ENCODE results near the gene XIRP1.

XIRP1 gene

DNA sequence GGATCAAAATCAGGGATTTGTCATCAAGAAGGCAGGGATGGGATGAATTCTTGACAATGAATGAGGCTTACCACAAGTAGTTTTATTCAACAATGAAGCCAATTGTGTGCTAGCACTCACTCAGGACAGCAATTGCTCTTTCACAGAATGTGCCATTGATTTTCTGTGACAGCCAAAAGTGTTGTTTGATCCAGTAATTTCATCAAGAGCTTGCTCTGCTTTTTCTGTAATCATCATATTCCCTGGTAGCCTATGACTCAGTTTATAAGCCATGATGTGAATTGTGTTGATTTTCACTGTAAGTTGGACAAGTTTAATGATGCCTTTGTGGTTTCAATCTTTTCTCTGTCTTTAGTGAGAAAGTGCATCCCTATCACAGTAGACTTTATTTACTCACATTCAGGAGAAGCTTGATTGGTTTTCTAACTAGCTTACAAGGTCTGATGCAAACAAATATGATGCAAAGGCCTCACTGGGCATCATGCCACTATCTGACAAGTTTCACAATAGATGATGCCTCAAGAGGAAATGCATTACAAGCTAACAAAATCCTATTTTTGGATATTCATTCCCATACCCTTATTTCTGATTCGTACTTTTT lies 25.4 kb downstream of the XIRP1 start:
- peak; percentile 82 for DNase-seq (ENCODE audit: low spot score)

DNA sequence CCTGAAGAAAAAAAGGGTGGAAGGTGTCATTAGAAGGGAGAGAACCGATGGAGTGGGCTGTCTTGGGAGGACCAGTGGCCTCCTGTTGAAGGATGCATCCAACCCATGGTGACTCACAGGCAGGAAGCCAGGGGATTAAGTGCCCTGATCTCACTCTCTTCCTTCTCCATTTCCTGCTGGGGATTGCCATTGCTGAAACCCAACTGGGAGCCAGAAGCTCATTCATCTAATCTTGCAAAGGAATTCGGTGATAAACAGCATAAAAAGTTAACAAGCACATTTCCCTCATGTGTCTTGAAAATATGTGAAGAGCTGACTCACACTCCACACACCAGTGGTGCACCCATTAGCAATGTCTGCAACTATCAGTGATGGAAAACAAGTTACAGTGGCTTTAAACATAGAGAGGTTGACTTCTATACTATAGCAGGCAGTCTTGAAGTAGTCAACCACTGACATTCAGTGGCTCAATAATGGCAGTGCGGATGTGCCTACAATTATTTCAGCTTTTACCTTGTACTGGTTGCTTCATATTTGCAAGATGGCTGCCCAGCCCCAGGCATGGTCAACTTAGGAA lies 26.2 kb downstream of the XIRP1 start:
- DNase-seq (ENCODE audit: low spot score), result peak; percentile 31

DNA sequence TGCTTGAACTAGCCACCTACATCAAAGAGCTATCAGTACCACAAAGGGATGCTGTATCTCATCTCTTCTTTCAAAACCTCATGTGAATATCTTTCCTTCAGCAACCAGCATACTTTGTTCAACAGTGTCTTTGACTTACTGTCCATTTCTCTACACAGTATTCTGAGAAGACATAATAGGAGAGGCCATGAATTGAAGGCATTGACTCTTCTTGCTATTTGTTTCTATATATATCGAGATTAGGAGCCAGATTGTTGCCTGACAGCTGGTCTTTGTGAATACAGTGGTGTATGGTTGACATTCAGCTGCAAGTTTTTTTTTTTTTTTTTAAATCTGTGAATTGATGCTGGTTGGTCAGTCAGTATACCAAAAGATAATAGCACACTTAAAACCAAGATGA lies 26.9 kb downstream of the XIRP1 start:
- peak; percentile 30 for DNase-seq (ENCODE audit: low spot score)

DNA sequence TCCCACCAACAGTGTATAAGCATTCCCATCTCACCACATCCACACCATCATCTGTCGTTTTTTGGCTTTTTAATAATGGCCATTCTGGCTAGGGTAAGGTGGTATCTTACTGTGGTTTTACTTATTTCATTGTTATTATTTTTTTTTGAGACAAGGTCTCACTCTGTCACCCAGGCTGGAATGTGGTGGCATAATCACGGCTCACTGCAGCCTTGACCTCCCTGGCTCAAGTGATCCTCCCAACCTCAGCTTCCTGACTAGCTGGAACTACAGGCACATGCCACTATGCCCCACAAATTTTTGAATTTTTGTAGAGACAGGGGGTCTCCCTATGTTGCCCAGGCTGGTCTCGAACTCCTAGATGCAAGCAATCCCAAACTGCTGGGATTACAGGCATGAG lies 28.0 kb downstream of the XIRP1 start:
- DNase-seq (ENCODE audit: low spot score), result no peak

DNA sequence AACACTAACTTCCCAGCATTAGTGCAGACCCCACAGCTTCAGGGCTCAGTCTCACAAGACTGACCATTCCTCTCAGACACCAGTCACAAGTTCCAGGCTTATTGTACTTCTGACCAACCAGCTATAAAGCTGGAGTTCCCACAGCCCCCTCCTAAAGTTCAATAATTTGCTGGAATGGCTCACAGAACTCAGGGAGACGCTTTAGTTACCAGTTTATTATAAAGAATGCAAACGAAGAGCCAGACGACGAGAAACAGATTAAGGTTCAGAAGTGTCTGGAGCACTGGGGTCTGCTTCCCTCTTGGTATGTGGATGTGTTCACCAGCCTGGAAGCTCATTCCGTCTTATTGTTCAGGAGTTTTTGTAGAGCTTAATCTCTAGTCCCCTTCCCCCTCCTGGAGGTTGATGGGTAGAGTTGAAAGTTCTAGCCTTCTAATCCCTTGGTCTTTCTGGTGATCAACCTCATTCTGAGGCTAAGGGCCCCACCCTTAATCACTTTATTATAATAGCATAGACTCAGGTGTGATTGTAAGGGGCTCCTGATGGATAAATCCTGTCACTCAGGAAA lies 34.2 kb downstream of the XIRP1 start:
- no peak for DNase-seq (ENCODE audit: low spot score)

DNA sequence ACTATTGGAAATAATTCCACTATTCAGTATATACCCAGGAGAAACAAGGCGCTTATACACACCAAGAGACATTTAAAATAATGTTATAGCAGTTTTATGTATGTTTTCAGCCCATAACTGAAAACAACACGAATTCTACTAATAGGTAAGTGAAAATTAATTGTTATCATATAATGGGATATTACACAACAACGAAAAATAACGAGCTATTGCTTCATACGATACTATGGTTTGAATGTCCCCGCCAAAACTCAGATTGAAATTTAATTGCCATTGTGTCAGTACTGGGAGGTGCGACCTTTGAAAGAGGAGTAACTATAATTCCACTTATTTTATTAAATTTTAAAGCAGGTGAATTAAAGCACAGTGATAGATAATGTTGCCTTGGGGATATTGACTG lies 35.0 kb downstream of the XIRP1 start:
- DNase-seq (ENCODE audit: low spot score), result no peak

DNA sequence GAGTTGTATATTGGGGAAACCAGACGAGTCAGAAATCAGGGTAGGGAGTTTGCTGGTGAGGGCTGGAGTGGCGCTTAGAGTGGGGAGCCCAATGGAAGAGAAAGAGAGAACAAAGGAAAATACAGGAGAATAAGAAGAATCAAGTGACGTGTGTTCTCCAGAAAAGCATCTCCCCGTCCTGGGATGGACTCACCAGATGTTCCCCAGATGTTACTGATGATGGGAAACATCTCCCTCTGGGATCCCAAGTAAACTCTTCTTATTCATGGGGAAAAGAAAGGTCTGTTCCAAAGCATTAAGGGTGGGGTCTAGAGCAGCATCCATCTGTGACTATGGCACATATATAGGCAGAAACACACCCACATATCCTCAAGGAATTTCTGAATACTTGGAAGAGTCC lies 36.0 kb downstream of the XIRP1 start:
- DNase-seq (ENCODE audit: low spot score), result no peak

DNA sequence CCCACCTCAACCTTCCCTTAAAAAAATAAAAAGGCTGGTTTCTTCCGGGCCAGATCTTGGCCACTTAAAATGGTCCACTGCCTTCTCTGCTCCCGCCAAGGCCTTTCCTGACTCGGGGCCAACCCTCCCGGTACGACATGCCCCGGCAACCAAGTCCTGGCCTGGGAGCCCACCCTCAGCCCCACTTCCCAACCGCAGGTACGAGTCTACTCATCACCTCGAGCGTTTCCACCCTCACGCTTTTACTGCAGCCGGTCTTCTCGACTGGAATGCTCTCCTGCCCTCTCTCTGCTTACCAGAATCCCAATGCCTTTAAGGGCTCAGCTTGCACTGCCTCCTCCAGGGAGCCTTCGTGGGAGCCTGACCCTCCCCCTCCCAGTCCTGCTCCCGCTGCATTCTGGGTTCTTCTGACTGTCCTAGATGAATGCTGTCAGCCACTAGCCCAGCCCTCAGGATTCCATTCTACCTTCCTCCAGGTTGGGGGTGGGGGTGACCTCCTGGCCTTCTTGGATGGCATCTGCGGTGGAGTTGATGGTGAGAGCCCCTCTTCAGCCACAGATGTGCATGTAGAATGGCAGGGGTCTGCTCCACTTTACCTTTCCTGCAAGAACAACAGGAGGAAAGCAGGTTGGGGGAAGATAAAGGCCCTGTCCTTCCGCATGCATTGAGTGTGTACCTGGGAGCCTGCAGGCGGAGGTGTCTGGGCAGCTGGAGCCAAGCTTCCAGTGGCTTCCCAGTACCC lies 37.9 kb downstream of the XIRP1 start:
- DNase-seq (ENCODE audit: low spot score), result no peak

DNA sequence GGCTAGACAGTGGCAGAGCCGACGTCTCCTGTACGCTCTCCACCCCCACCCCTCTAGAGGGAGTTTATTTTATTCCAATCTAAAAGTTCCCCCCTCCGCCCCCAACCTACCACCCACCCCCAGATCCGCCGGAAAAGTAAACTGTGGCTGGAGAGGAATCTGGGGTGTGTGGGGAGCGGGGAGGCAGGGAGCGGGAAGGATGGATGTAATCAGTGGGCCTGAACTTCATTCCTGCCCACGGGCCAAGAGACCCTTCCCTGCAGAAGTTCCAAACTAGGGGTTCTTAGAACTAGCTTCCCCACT lies 38.5 kb downstream of the XIRP1 start:
- no peak for DNase-seq (ENCODE audit: low spot score)

DNA sequence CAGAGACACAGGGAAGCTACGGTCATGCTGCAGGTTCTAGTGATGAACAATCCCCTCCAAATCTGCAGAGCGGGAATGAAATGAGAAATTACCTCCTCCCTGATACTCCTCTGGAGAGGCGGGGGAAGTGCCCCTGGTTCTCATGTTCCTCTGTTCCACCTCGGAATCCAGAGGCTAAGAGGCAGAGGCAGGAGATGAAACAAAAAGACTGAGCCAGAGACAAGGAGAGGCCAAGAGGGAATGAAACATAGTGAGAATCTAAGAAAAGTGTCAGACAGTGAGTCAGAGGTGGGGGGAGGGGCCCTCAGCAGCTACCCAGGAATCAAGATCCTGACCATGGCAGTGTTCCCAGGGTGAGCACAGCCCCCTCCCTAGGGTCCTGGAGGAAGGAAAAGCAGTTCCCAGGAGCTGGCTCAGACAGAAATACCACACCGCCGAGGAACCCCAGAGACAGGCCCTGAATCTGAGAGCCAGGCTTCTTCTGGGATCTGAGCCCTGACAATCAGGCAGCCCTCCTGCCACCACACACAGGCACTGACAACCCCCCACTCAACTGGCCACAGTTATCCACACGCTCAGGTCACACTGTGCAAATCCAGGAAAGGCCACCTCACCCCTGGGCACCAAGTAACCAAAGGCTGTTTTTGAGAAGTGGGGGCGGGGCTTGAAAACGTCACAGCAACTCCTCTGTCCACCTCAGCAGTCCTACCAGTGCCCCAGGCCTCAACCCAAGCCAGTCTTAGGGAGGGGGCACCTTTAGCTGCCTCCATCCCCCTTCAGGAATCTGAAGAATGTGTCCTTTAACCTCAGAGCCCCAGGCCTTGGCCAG lies 41.4 kb downstream of the XIRP1 start:
- peak; percentile 67 for DNase-seq (ENCODE audit: low spot score)

DNA sequence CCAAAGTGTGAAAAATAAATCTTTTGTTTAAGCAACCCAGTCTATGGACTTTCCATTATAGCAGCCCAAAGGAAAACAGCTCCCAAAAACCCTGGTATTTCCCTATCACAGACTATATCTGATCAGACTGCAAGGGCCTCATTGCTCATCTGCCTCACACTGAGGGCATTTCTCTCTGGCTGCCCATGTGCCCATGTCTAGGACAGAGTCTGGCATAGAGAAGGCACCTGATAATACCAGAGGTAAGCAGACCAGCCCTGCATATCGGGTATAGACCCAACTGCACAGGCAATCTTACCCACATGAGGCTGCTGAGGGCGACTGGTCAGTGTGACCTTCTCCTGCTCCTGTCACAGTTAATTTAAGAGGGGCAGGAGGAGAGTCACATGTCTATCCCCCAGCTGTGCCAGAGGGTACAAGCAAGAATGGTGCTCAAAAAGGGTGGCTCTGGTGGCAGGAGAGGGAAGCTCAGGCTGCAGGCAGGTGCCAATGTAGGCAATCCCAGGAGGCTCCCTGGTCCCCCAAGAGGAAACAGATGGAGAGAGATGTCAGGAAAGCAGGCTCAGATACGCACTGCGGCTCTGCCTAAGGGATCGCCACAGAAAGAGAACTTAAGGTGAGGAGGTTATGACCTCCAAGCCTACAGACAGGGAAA lies 42.1 kb downstream of the XIRP1 start:
- DNase-seq (ENCODE audit: low spot score), result no peak

DNA sequence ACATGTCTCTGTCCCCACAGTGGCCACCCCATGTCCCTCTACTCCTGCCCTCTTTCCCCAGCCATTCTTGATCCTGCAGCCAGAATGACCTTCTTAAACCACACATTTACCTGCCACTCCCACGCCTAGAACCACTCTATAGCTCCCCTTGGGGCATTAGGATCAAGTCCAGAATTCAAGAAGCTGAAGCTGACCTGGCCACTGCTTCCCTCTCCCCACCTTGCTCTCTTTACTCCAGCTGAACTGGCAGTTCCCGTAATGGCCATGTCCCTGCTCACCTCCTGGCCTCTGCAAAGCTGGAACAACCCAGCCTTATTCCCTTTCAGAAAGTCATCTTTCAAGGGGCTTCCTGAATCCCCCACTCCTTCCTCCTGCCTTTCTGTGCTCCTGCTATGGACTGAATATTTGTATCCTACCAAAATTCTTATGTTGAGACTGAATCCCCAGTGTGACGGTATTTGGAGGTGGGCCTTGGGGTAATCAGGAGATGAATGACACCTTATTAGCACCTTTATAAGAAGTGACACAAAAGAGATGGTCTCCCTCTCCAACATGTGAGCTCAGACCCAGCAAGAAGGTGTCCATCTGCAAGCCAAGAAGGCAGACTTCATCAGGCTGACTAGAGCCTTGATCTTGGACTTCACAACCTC lies 42.8 kb downstream of the XIRP1 start:
- DNase-seq (ENCODE audit: low spot score), result no peak

DNA sequence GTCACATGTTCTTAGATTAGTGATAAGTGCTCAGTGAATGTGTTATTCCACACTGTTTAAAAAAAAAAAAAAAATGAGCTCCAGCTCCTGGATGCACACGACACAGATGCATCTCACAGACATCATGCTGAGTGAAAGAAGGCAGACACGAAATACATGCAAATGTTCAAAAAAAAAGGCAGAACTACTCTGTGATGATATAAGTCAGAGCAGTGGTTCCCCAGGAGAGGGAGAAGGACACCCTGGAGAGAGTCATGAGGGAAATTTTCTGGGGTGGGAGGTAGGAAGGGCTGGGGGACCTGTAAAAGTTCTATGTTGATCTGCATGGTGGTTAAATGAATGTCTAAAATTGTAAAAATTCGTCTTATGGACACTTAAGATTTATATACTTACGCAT lies 43.3 kb downstream of the XIRP1 start:
- DNase-seq (ENCODE audit: low spot score), result no peak

DNA sequence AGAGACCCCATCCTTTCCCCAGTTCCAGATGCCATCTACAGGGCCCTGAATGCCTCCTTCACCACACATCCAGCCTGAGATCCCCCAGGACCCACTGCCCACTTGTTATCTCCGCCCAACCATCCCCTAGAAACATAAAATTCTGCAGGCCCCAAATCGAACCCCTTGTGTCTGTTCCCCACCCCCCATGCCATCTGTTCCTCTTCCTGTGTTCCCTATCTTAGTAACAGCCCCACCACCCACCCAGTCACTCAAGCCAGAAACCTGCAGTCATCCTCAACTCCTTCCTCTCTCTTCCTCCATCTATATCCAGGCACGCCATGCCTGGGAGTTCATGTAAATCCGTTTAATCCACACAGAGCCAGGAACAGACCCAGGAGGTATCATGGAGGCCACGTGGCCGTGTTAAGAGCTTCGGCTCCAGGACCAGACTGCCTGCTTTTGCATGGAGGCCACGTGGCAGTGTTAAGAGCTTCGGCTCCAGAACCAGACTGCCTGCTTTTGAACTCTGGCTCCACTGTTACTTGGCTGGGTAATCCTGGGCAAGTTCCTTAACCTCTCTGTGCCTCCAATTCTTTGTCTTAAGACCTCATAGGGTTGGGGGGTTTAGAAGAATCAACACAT lies 43.8 kb downstream of the XIRP1 start:
- no peak for DNase-seq (ENCODE audit: low spot score)

DNA sequence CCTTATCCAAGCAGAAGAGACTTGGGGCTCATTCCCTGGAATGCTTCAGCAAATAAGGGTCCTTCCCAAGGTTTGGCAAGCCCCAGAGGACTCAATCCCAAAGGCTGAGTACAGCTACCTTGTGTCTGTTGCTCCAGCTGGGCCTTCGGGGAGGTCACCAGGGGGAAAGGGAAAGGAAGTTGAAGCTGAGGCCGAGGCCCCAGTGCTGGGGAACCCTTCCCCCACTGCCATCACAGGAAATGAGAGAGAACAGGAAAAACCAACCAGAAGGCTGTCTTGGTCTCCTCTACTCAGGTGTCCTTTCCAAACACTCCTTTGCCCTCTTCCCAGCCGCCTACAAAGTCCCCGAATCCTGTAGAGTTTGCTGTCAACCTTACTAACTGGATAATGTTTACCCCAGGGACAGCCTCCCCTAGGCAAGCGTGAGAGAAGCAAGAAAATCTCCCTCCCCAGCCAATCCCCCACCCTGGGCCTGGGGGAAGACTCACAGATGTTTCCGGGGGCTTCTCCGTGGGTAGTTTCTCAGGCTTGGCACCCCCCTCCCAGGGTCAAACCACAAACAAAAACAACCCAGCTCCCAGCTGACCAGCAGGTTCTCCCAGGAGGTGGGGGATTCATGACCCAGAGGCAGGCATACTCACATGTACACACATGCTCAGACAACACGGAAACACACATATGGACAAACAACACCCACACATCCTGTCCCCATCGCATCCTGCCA lies 44.5 kb downstream of the XIRP1 start:
- DNase-seq (ENCODE audit: low spot score), result no peak

DNA sequence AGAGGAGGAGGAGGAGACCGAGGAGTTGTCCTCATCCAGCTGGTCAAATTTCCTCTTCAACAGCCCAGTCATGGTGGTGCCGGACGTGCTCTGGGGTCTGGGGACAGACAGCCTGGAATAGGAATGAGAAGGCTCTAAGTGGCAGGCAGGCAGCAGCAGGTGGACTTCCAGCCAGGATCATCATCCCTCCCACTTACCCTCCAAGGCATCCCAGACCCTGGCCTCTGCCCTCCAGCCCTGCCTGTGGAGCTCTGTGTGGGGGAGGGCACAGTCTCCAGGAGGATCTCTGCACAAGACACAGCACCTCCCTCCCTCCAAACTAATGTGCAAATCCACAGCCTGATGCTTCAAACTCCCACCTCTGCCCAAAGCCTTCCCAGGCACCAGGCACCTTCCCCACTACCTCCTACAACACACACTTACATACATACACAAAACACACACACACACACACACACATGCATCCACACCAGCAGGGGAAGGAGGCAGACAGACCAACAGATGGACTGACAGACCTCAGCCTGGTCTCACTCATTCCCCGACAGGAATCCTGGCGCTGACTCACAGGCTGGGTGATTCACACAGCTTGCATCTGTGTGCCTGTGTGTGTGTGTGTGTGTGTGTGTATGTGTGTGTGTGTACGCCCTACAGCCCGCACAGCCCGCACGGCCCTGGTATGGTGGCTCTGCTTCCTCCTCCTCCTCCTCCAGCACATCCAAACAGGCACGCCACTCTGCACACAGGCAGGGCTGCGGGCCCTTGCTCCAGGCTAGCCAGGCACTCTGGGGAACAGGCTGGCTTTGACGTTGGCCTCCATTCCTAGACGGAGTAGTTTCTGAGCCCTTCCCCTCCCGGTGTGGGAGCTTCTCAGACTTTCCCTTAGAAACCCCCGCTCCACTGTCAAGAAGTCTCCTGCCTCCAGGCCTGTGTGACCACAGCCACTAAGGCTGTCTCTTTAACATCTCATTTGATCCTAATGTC lies 45.5 kb downstream of the XIRP1 start:
- DNase-seq (ENCODE audit: low spot score), result peak; percentile 34

DNA sequence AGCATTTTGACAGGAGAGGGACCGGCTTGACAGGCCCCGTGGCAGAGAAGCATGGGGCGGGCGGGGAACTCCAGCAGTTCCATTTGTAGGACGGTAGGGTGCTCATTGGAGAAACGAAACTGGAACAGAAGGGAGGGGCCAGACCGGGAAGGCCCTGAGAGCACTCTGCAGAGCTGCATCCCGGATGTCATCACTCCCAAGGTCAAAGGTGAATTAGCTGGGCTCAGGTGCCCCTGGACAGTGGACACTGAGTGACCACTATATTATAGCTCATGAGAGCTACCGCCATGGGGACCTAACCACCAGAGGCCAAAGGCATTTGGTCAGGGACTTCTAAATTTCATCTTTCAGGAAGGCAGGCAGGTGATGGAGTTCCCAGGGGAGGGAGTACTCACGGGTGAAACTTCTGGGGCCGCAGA lies 46.3 kb downstream of the XIRP1 start:
- DNase-seq (ENCODE audit: low spot score), result peak; percentile 30

DNA sequence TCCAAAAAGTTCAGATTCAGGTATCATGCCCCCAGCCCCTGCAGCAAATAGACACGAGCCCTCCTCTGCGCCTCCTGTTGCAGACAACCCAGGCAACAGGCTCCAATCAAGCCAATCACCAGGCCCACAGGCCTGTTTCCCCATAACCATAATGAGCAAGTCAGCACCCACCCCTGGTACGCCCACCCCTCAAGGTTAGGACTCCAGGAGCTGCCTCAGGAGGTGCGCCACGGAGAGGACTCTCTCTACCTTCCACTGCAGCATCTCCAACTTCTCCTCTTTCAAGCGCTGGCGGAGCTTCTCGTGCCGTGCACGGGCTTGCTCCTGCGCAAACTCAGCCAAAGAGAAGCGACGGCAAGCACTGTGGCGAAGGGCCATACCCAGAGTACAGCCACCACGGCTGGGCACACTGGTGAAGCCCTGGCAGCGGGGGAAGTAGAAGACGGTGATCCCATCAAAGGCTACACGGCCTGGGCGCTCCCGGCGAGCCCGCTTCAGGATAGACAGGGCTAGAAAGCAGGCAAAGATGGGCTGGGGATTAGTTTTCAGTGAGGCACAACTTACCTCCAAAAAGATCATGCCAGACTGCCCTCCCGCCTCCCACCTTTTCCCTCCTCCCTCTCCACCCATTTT lies 47.5 kb downstream of the XIRP1 start:
- no peak for DNase-seq (ENCODE audit: low spot score)
